Measurements from ENCODE around the gene IL13.

GRCh38 chr5:132667309-132667708 lies 9.3 kb downstream of the IL13 start:
- no peak for TF ChIP-seq CTCF (IDR thresholded peaks at IDR 0.05)
- no peak for TF ChIP-seq POLR2A (IDR thresholded peaks at IDR 0.05)

Measured in lower leg skin (tissue), 3 donors.